Measurements from ENCODE around the gene KCNMA1. TPM values are rescaled to one million over a fixed set of nuclear protein-coding genes. Genes with fewer than 3 reads are reported as not detected.

The KCNMA1 gene
- total RNA-seq, 1 donor from 2014 or later: 41.3 TPM

DNA sequence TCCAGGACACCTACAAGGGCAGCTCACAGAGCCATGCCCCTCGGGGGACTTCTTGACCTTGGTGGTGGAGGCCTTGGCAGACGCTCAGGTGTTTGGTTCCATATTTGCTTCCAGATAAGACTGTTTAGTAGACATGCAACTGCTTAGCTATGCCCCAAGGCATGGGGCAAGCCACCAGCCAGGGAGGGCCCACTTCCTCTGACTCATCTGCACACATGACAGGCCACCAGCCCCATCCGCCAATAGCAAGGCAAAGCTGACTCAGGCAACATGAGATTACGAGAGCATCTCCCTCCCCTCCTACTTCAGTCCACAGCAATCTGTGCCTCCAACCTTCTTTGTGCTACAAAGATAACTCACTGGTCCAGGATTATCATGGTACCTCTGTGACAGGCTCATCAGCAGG is 54.9 kb downstream of the KCNMA1 start:
- peak; percentile 66 for DNase-seq
- Histone ChIP-seq H3K27ac (no peak overlapping the region), H3K36me3 (no peaks in the 10 kb centered on the region), H3K4me1 (peaks cover 5% of the 10 kb centered on the region), H3K4me3 (no peak overlapping the region), H3K9me3 (no peaks in the 10 kb centered on the region), H3K27me3 (ENCODE audit: low read depth) (no peaks in the 10 kb centered on the region)
- peak; percentile 16 to 76 for ATAC-seq
- intact Hi-C loops (cut with DNase I): no loop called here
- TF ChIP-seq CTCF (IDR thresholded peaks at IDR 0.05): no peak

- intact Hi-C loops (cut with DNase I): no loop called here
- H3K4me1 ChIP-seq: no peaks in the 10 kb centered on the region
Measured at GRCh38 chr10:77581738-77582137, 55.9 kb downstream of the KCNMA1 start.

GRCh38 chr10:77580482-77580881 is 57.1 kb downstream of the KCNMA1 start:
- H3K4me3 ChIP-seq: no peak overlapping the region
- no peaks in the 10 kb centered on the region for H3K36me3 ChIP-seq
- no peaks in the 10 kb centered on the region for H3K27me3 ChIP-seq (ENCODE audit: low read depth)
- ATAC-seq (no peak), DNase-seq (no peak)
- intact Hi-C loops (cut with DNase I): no loop called here
- no peaks in the 10 kb centered on the region for H3K9me3 ChIP-seq
- H3K4me1 ChIP-seq: no peaks in the 10 kb centered on the region
- H3K27ac ChIP-seq: no peak overlapping the region
- TF ChIP-seq CTCF (IDR thresholded peaks at IDR 0.05): no peak

More at GRCh38 chr10:77581738-77582137, 55.9 kb downstream of the KCNMA1 start:
- H3K27ac ChIP-seq: no peak overlapping the region
- H3K36me3 ChIP-seq: no peaks in the 10 kb centered on the region
- H3K9me3 ChIP-seq: no peaks in the 10 kb centered on the region
- ATAC-seq (no peak), DNase-seq (no peak)
- TF ChIP-seq CTCF (IDR thresholded peaks at IDR 0.05): no peak
- no peaks in the 10 kb centered on the region for H3K27me3 ChIP-seq (ENCODE audit: low read depth)
- H3K4me3 ChIP-seq: no peak overlapping the region

GRCh38 chr10:77578583-77579227 is 58.9 kb downstream of the KCNMA1 start:
- intact Hi-C loops (cut with DNase I): no loop called here
- Histone ChIP-seq H3K4me3 (no peak overlapping the region), H3K9me3 (no peaks in the 10 kb centered on the region), H3K4me1 (no peaks in the 10 kb centered on the region), H3K27me3 (ENCODE audit: low read depth) (no peaks in the 10 kb centered on the region), H3K27ac (no peak overlapping the region), H3K36me3 (no peaks in the 10 kb centered on the region)
- ATAC-seq (no peak), DNase-seq (no peak)
- TF ChIP-seq CTCF (IDR thresholded peaks at IDR 0.05): no peak

DNA sequence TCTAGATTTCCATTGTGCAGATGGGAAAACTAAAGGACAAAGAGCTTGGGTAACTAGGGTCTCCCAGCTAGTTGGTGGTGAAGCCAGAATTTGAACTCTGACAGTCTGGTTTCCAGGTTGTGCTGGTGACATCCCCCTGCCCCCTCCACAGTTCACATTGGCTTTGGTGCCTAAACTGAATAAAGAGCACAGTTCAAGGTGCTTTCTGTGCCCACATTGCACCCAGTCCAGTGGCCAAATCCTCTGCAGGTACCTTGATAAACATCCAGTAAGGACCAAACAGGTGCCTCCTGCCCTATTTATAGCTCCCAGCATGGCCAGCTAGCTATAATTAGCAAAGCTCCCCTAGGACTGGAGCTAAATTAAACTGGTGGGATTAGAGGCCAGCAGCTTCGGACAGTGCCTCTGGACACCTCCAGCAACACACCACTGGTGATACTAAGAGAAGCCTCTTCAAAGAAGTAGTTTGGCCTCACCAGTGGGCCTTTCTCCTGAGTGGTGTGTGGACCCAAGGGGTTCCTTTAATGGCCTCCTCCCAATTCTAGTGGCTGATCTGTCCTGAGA is 59.9 kb downstream of the KCNMA1 start:
- no peaks in the 10 kb centered on the region for H3K27me3 ChIP-seq (ENCODE audit: low read depth)
- no peak overlapping the region for H3K27ac ChIP-seq
- intact Hi-C loops (cut with DNase I): no loop called here
- H3K9me3 ChIP-seq: no peaks in the 10 kb centered on the region
- DNase-seq (no peak), ATAC-seq (no peak)
- no peaks in the 10 kb centered on the region for H3K4me1 ChIP-seq
- no peak for TF ChIP-seq CTCF (IDR thresholded peaks at IDR 0.05)
- no peak overlapping the region for H3K4me3 ChIP-seq
- no peaks in the 10 kb centered on the region for H3K36me3 ChIP-seq
